CD14-positive monocyte (primary cell): ENCODE data around the gene SCN8A. TPM values are rescaled to one million over a fixed set of nuclear protein-coding genes. Genes with fewer than 3 reads are reported as not detected.

ENCODE experiments used
- DNase-seq, 3 donors: peaks; one replicate each; pipeline ENCODE4 v3.0.0-alpha.2; 2011 to 2022
- H2AFZ ChIP-seq: 2 replicates; pipeline ENCODE4 v1.6.0; 2012; ENCODE audit warnings: mild to moderate bottlenecking, low read depth, low read length, inconsistent platforms; ENCODE audit not compliant: insufficient read depth, poor library complexity, severe bottlenecking
- H3K27ac ChIP-seq, 2 donors: 1 replicate in 1 of 2; 2 replicates in 1 of 2; pipeline ENCODE4 v1.5.1; 2012 to 2013; ENCODE audit warnings: low read length in 2 of 2, control low read depth in 1 of 2, inconsistent platforms in 1 of 2, low read depth in 1 of 2, mild to moderate bottlenecking in 1 of 2
- H3K27me3 ChIP-seq, 2 donors: one replicate each; pipeline versions ENCODE4 v1.6.0 to v1.6.1; 2011 to 2013; ENCODE audit warnings: low read length in 2 of 2; ENCODE audit not compliant: control insufficient read depth in 2 of 2, insufficient read depth in 2 of 2
- H3K36me3 ChIP-seq, 2 donors: replicated peaks in 1 of 2; 1 replicate in 1 of 2; 2 replicates in 1 of 2; pipeline versions ENCODE4 v1.5.1 to v1.6.1; 2012 to 2013; ENCODE audit warnings: low read length in 2 of 2, control low read depth in 1 of 2, inconsistent platforms in 1 of 2, mild to moderate bottlenecking in 1 of 2; ENCODE audit not compliant: insufficient read depth in 2 of 2, control insufficient read depth in 1 of 2
- H3K4me1 ChIP-seq, 2 donors: 1 replicate in 1 of 2; 2 replicates in 1 of 2; pipeline versions ENCODE4 v1.5.1 to v1.6.1; 2012 to 2013; ENCODE audit warnings: low read length in 2 of 2, control low read depth in 1 of 2, inconsistent platforms in 1 of 2, mild to moderate bottlenecking in 1 of 2, moderate library complexity in 1 of 2; ENCODE audit not compliant: insufficient read depth in 2 of 2, control insufficient read depth in 1 of 2
- H3K4me2 ChIP-seq: replicated peaks from 2 replicates; pipeline ENCODE3; 2012; ENCODE audit warnings: low read length, moderate library complexity, mild to moderate bottlenecking; ENCODE audit not compliant: poor library complexity, severe bottlenecking; ENCODE audit errors: extremely low read depth
- H3K4me3 ChIP-seq, 3 experiments: fragments of 200-600 bp in 1 of 3; sonication (generic) in 1 of 3; replicated peaks in 1 of 3; 1 replicate in 2 of 3; 2 replicates in 1 of 3; pipeline ENCODE4 v1.5.1; 2011 to 2013; ENCODE audit warnings: low read length in 3 of 3, mild to moderate bottlenecking in 3 of 3, control low read depth in 2 of 3, low read depth in 2 of 3, inconsistent platforms in 1 of 3, moderate library complexity in 1 of 3
- H3K79me2 ChIP-seq: 2 replicates; pipeline ENCODE4 v1.6.0; 2012; ENCODE audit warnings: mild to moderate bottlenecking, control low read depth, inconsistent platforms, low read length, moderate library complexity; ENCODE audit not compliant: insufficient read depth
- H3K9ac ChIP-seq: 2 replicates; pipeline ENCODE4 v1.6.0; 2017; ENCODE audit warnings: low read length, mild to moderate bottlenecking; ENCODE audit not compliant: insufficient read depth, poor library complexity, severe bottlenecking
- H3K9me3 ChIP-seq, 2 donors: replicated peaks in 1 of 2; 1 replicate in 1 of 2; 2 replicates in 1 of 2; pipeline versions ENCODE4 v1.5.1 to v1.6.1; 2012 to 2013; ENCODE audit warnings: low read length in 2 of 2, control low read depth in 1 of 2; ENCODE audit not compliant: control insufficient read depth in 1 of 2, insufficient read depth in 1 of 2
- H4K20me1 ChIP-seq: 2 replicates; pipeline ENCODE4 v1.6.0; 2012; ENCODE audit warnings: mild to moderate bottlenecking, low read length, control low read depth, moderate library complexity; ENCODE audit not compliant: insufficient read depth
- H3K27ac Mint-ChIP-seq, 7 donors: one replicate each; pipeline ENCODE4 v1.8.0; 2020; ENCODE audit warnings: mild to moderate bottlenecking in 7 of 7, mixed read lengths in 7 of 7, moderate library complexity in 6 of 7, inconsistent platforms in 2 of 7
- H3K27me3 Mint-ChIP-seq, 3 donors: one replicate each; pipeline ENCODE4 v1.8.0; 2021 to 2022; ENCODE audit warnings: low read depth in 3 of 3, mild to moderate bottlenecking in 3 of 3, mixed read lengths in 3 of 3, moderate library complexity in 3 of 3, inconsistent platforms in 1 of 3
- H3K36me3 Mint-ChIP-seq, 2 donors: one replicate each; pipeline ENCODE4 v1.8.0; 2020; ENCODE audit warnings: mixed read lengths in 2 of 2, inconsistent platforms in 1 of 2, mild to moderate bottlenecking in 1 of 2
- H3K4me1 Mint-ChIP-seq: one replicate; pipeline ENCODE4 v1.8.0; 2020; ENCODE audit warnings: mild to moderate bottlenecking, mixed read lengths
- H3K4me3 Mint-ChIP-seq, 2 donors: one replicate each; pipeline ENCODE4 v1.8.0; 2020; ENCODE audit warnings: mild to moderate bottlenecking in 2 of 2, mixed read lengths in 2 of 2, moderate library complexity in 1 of 2
- H3K9me3 Mint-ChIP-seq, 7 donors: one replicate each; pipeline ENCODE4 v1.8.0; 2020 to 2022; ENCODE audit warnings: mixed read lengths in 7 of 7, mild to moderate bottlenecking in 6 of 7, moderate library complexity in 6 of 7, inconsistent platforms in 2 of 7
- CTCF ChIP-seq: fragments of 200-600 bp; IDR thresholded peaks from one replicate; pipeline ENCODE4 v1.8.0; 2022; ENCODE audit warnings: antibody characterized with exemption, mild to moderate bottlenecking
- WGBS: methylation state at CpG from one replicate; pipeline ENCODE4 v1.1.5; 2013; ENCODE audit warnings: missing lambda C conversion rate; ENCODE audit not compliant: insufficient coverage; 5-methylcytosine and 5-hydroxymethylcytosine counted together
- intact Hi-C, 2 donors: fragments of 100-400 bp; cut with micrococcal nuclease; formaldehyde crosslinking; loops; one replicate each; pipeline versions ENCODE4 v1.15.0 to v1.15.1; 2023
- polyA plus RNA-seq, 3 donors: library from polyadenylated mRNA; depleted of rRNA in 1 of 3; unstranded in 2 of 3; stranded (reverse) in 1 of 3; fragments of 300-500 nt in 2 of 3; fragments of >200 nt in 1 of 3; fragmentation: Illumina TruSeq in 2 of 3; gene quantifications; 1 replicate in 2 of 3; 2 replicates in 1 of 3; pipeline ENCODE4 v1.2.3, GENCODE V29; 2012 to 2021

SCN8A gene
- polyA plus RNA-seq, 3 donors: 0.03 TPM; not detected in 2

- H3K36me3 ChIP-seq: no peaks in the 10 kb centered on the region
- intact Hi-C loops: no loop called here
- Mint-ChIP-seq H3K4me1 (peaks cover 65% of the 10 kb centered on the region), H3K36me3 (peaks cover 0 to 6% of the 10 kb centered on the region in 2 donors), H3K27me3 (peaks cover 3 to 22% (median 18%) of the 10 kb centered on the region in 3 donors), H3K27ac (no peak overlapping the region), H3K9me3 (peaks cover 0 to 2% (median 0%) of the 10 kb centered on the region in 7 donors), H3K4me3 (no peak overlapping the region)
- peaks cover 67 to 74% of the 10 kb centered on the region in 2 donors for H3K4me1 ChIP-seq
- no peak overlapping the region for H3K9ac ChIP-seq
- no peaks in the 10 kb centered on the region for H4K20me1 ChIP-seq
- H3K27me3 ChIP-seq: no peaks in the 10 kb centered on the region
- no peak overlapping the region for H3K27ac ChIP-seq
- TF ChIP-seq CTCF: no peak
- WGBS: 90% methylated on average over 4 of the region's 6 CpGs
- H3K4me3 ChIP-seq: no peak overlapping the region
- no peak overlapping the region for H3K4me2 ChIP-seq
- DNase-seq: no peak
- H3K79me2 ChIP-seq: no peaks in the 10 kb centered on the region
- no peak overlapping the region for H2AFZ ChIP-seq
- no peaks in the 10 kb centered on the region for H3K9me3 ChIP-seq
These were observed 245.8 kb downstream of the SCN8A start for GRCh38 chr12:51836827-51837173.

GRCh38 chr12:51837286-51837685 lies 246.3 kb downstream of the SCN8A start:
- Histone ChIP-seq H3K27ac (no peak overlapping the region), H3K4me1 (peaks cover 62 to 69% of the 10 kb centered on the region in 2 donors), H3K9ac (no peak overlapping the region), H2AFZ (no peak overlapping the region), H4K20me1 (no peaks in the 10 kb centered on the region), H3K79me2 (no peaks in the 10 kb centered on the region), H3K4me2 (no peak overlapping the region), H3K27me3 (no peaks in the 10 kb centered on the region), H3K36me3 (no peaks in the 10 kb centered on the region), H3K4me3 (no peak overlapping the region), H3K9me3 (no peaks in the 10 kb centered on the region)
- no peak for TF ChIP-seq CTCF
- Mint-ChIP-seq H3K27ac (no peak overlapping the region), H3K9me3 (peaks cover 0 to 2% (median 0%) of the 10 kb centered on the region in 7 donors), H3K27me3 (peaks cover 3 to 27% (median 23%) of the 10 kb centered on the region in 3 donors), H3K4me1 (peaks cover 61% of the 10 kb centered on the region), H3K36me3 (peaks cover 0 to 6% of the 10 kb centered on the region in 2 donors), H3K4me3 (no peak overlapping the region)
- 92% methylated on average over 6 of the region's 7 CpGs for WGBS
- intact Hi-C loops: no loop called here
- no peak for DNase-seq
